ENCODE results near the gene CPNE8.

DNA sequence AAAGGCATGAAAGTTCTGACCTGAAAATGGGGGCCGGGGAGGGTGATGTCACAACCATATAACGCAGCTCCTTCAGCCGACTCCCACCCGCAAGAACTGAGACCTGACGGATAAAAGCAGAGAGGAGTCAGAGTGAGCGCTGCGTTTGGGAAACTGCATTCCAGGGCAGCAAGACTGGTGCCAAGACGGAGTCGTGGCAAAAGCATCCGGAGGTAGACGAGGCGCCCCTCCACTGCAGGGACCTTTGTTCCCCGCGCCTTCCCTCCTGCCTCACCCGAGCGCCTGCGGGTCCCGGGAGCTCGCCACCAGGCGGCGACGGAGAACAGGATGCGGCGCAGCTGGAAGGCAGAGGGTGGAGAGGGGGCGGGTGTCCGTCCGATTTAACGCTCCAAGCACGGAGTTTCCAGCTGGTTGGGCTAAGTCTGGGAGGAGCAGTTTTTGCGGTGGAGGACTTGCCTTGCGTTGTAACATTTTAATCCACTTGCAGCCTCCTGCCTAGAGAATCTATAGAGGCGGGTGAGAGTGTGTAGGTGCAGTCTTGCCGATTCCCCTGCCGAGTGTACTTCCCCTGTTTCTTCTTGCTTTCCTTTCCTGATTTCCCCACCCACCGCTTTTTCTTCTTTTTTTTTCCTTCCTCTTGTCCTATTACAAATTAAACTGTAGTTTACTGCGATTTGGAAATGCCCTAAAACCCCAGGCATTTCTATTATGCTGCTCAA lies 1.2 kb upstream of the CPNE8 start:
- peak; percentile 64 for TF ChIP-seq POLR2AphosphoS5 (IDR thresholded peaks at IDR 0.05)
- TF ChIP-seq, protein P1, sequence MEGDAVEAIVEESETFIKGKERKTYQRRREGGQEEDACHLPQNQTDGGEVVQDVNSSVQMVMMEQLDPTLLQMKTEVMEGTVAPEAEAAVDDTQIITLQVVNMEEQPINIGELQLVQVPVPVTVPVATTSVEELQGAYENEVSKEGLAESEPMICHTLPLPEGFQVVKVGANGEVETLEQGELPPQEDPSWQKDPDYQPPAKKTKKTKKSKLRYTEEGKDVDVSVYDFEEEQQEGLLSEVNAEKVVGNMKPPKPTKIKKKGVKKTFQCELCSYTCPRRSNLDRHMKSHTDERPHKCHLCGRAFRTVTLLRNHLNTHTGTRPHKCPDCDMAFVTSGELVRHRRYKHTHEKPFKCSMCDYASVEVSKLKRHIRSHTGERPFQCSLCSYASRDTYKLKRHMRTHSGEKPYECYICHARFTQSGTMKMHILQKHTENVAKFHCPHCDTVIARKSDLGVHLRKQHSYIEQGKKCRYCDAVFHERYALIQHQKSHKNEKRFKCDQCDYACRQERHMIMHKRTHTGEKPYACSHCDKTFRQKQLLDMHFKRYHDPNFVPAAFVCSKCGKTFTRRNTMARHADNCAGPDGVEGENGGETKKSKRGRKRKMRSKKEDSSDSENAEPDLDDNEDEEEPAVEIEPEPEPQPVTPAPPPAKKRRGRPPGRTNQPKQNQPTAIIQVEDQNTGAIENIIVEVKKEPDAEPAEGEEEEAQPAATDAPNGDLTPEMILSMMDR (IDR thresholded peaks at IDR 0.05): peak; percentile 61 to 76 (median 70)

All from prostate gland (tissue), 2 donors.